Measurements from ENCODE around the gene VTI1A.

VTI1A gene

DNA sequence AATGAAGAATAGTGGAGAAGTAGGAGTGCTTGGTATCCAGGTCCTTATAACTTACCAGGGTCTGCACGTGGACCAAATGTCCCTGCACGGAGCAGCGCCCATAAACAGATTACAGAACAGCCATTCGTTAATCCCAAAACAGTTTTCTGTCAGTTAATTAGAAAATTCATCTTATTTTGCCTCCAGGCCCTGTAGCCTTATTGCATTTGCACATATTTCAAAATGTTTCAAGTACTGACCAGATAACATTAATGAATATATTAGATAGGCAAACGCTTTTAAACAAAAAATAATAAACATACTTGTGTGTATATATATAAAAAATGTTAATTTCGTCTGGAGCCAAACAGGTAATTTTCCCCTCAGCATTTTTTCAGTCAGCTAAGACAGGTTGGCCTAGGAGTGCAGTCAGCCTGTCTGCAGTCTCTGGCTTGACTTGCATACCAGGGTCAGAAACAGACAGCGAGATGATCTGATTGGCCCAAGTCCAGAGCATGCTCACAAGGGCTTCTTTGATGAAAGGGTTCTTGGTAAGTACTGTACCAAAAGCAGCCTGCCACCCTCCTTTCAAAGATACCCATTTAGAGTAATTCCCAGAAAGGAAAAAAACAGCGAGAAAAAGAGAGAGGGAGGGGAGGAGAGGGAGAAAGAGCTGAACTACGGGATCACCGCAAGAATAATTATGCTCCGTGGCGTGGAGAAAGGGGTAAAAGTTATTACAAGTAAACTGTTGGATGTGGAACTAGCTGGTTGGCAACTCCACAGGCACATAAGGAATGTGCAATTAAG is 308.6 kb downstream of the VTI1A start:
- DNase-seq (ENCODE audit: insufficient read length, low spot score), result no peak
- TF ChIP-seq POLR2A (IDR thresholded peaks at IDR 0.05; ENCODE audit: low read depth, low read length), result no peak
- FAIRE-seq, result no peak

GRCh38 chr10:112756235-112756527 is 309.2 kb downstream of the VTI1A start:
- no peak for TF ChIP-seq POLR2A (IDR thresholded peaks at IDR 0.05; ENCODE audit: low read depth, low read length)
- DNase-seq (ENCODE audit: insufficient read length, low spot score) (no peak), FAIRE-seq (no peak)

DNA sequence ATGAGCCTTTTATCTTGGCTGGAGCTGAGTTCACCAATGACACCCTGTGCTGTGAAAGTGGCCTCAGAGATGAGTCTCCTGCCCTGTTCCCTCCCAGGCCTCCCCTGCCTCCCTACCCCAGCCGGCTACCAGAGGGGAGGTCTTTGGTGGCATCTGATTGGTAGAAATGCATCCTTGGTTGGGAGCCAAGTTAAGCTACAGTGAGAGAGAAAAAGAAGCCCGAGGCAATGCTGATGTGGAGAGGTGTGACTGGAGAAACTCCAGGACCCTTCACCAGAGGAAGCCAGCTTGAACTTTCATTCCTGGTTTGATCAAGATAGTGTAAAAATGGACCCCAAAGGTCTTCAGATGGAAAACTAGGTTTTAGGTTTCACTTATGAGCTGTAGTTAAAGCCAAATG is 311.9 kb downstream of the VTI1A start:
- no peak for TF ChIP-seq POLR2A (IDR thresholded peaks at IDR 0.05; ENCODE audit: low read depth, low read length)
- DNase-seq (ENCODE audit: insufficient read length, low spot score) (no peak), FAIRE-seq (no peak)

- no peak for DNase-seq (ENCODE audit: insufficient read length, low spot score)
- no peak for FAIRE-seq
Measured at GRCh38 chr10:112759496-112759895, 312.5 kb downstream of the VTI1A start.

GRCh38 chr10:112761256-112761655 is 314.2 kb downstream of the VTI1A start:
- no peak for FAIRE-seq
- no peak for TF ChIP-seq POLR2A (IDR thresholded peaks at IDR 0.05; ENCODE audit: low read depth, low read length)
- no peak for DNase-seq (ENCODE audit: insufficient read length, low spot score)

More at GRCh38 chr10:112759496-112759895, 312.5 kb downstream of the VTI1A start:
- no peak for TF ChIP-seq POLR2A (IDR thresholded peaks at IDR 0.05; ENCODE audit: low read depth, low read length)

GRCh38 chr10:112763916-112764520 is 317.0 kb downstream of the VTI1A start:
- no peak for DNase-seq (ENCODE audit: insufficient read length, low spot score)
- no peak for FAIRE-seq
- TF ChIP-seq POLR2A (IDR thresholded peaks at IDR 0.05; ENCODE audit: low read depth, low read length), result no peak

DNA sequence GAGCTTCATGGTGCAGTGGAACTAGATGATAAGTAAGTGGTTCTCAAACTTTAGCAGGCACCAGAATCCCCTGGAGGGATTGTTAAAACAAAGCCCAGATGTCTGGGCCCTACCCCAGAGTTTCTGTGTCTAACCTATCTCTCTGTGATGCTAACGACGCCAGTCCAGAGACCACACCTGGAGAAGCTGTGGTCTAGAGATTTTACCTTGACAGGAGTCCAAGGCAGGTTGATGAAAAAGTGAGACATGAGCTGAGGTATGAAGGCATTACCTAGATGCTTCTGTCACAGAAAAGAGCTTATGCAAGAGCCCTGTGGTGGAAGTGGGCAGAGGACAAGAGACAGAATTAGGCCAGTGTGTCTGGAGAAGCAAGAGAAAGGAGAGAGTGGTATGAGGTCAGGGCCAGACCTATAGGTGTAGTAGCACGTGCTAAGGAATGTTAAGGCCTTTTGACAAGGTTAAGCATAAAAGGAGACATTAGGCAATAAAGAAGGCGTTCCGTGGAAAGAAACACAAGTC is 318.8 kb downstream of the VTI1A start:
- FAIRE-seq, result no peak
- no peak for DNase-seq (ENCODE audit: insufficient read length, low spot score)
- no peak for TF ChIP-seq POLR2A (IDR thresholded peaks at IDR 0.05; ENCODE audit: low read depth, low read length)

GRCh38 chr10:112766636-112767035 is 319.6 kb downstream of the VTI1A start:
- DNase-seq (ENCODE audit: insufficient read length, low spot score), result no peak
- FAIRE-seq, result no peak

DNA sequence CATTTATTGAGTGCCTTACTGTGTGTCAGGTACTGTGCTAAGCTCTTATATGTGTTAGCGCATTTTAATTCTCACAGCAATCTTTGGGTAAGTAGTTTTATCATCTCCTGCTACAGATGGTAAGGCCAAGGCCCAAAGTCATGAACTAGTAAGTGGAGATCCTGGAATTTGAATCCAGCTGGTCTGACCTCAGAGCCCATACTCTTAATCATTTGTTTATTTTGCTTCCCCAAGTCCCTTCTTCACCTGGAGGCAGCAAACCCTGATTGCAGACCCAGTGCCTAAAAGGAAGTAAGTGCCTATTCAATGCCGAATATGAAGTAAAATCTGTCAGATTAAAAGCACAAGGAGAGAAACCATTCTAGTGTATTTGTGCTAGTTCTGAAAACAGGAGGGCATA is 320.1 kb downstream of the VTI1A start:
- DNase-seq (ENCODE audit: insufficient read length, low spot score) (no peak), FAIRE-seq (no peak)
- no peak for TF ChIP-seq POLR2A (IDR thresholded peaks at IDR 0.05; ENCODE audit: low read depth, low read length)

More at GRCh38 chr10:112766636-112767035, 319.6 kb downstream of the VTI1A start:
- TF ChIP-seq POLR2A (IDR thresholded peaks at IDR 0.05; ENCODE audit: low read depth, low read length), result no peak

GRCh38 chr10:112768121-112768520 is 321.1 kb downstream of the VTI1A start:
- DNase-seq (ENCODE audit: insufficient read length, low spot score), result no peak
- no peak for FAIRE-seq
- no peak for TF ChIP-seq POLR2A (IDR thresholded peaks at IDR 0.05; ENCODE audit: low read depth, low read length)

DNA sequence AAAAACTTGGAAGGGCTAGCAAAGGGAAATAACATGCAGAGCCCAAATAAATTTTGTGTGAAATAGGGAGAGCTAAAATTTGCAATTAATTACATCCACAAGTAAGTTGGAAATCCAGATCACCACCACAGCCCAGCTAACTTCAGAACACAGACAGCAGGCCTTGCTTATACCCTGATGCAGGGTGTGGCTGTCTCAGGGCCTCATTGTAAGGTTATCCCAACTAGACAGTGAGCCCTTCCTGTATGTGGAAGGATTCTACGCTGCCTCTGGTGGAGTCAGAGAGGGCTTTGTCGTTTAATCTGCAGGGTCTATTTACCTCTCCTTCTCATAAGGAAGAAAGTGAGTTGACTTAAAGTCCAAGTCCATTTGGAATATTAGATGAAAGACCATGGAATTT is 322.1 kb downstream of the VTI1A start:
- FAIRE-seq (no peak), DNase-seq (ENCODE audit: insufficient read length, low spot score) (no peak)
- TF ChIP-seq POLR2A (IDR thresholded peaks at IDR 0.05; ENCODE audit: low read depth, low read length), result no peak

GRCh38 chr10:112769611-112770370 is 322.8 kb downstream of the VTI1A start:
- no peak for FAIRE-seq
- no peak for DNase-seq (ENCODE audit: insufficient read length, low spot score)
- TF ChIP-seq POLR2A (IDR thresholded peaks at IDR 0.05; ENCODE audit: low read depth, low read length), result no peak

GRCh38 chr10:112771733-112772132 is 324.7 kb downstream of the VTI1A start:
- DNase-seq (ENCODE audit: insufficient read length, low spot score) (no peak), FAIRE-seq (no peak)
- no peak for TF ChIP-seq POLR2A (IDR thresholded peaks at IDR 0.05; ENCODE audit: low read depth, low read length)

DNA sequence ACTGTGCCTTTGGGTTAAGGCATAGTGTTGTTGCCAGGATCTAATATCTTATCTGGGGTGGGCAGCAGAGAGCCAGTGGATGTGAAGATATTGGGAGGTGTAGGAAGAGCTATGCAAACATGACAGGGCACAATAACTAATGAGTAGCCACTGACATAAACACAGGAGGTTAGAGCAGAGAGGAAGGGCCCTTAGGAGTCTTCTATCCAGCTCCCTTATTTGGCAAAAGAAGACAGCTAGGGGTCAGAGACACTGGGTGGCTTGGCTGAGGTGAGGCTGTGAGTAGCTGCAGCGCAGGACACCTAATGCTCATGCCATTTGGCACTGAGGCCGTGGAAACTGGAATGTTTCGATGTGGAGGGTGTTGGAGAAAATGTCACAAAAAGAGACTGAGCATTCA is 326.8 kb downstream of the VTI1A start:
- FAIRE-seq, result no peak
- no peak for TF ChIP-seq POLR2A (IDR thresholded peaks at IDR 0.05; ENCODE audit: low read depth, low read length)

More for the DNA sequence above, 326.8 kb downstream of the VTI1A start:
- DNase-seq (ENCODE audit: insufficient read length, low spot score), result no peak
